ENCODE data around the gene B3GALNT1.

B3GALNT1 gene

GRCh38 chr3:161081633-161082032 is 23.5 kb downstream of the B3GALNT1 start:
- Histone ChIP-seq H3K4me1 (peaks cover 0 to 30% (median 7%) of the 10 kb centered on the region in 4 donors), H3K27me3 (no peaks in the 10 kb centered on the region), H3K9me3 (no peaks in the 10 kb centered on the region), H3K36me3 (peaks cover 0 to 15% (median 14%) of the 10 kb centered on the region in 3 donors), H3K4me3 (no peak overlapping the region), H3K27ac (no peak overlapping the region)
- intact Hi-C loops (cut with DNase I; ENCODE audit: low total_unique reads): no loop called here
- no peak for TF ChIP-seq CTCF (IDR thresholded peaks at IDR 0.05)
- no peak for DNase-seq

- H3K9me3 ChIP-seq: no peaks in the 10 kb centered on the region
- TF ChIP-seq CTCF (IDR thresholded peaks at IDR 0.05): no peak
- H3K36me3 ChIP-seq: no peaks in the 10 kb centered on the region
- peaks cover 0 to 52% (median 28%) of the 10 kb centered on the region in 4 donors for H3K4me1 ChIP-seq
- intact Hi-C loops (cut with DNase I; ENCODE audit: low total_unique reads): no loop called here
- no peaks in the 10 kb centered on the region for H3K27me3 ChIP-seq
- DNase-seq: no peak
- H3K27ac ChIP-seq: no peak overlapping the region
- no peak overlapping the region for H3K4me3 ChIP-seq
These were observed 32.0 kb downstream of the B3GALNT1 start for GRCh38 chr3:161073181-161073580.

- intact Hi-C loops (cut with DNase I; ENCODE audit: low total_unique reads): no loop called here
- Histone ChIP-seq H3K27me3 (no peaks in the 10 kb centered on the region), H3K4me1 (peaks cover 0 to 49% (median 26%) of the 10 kb centered on the region in 4 donors), H3K36me3 (no peaks in the 10 kb centered on the region), H3K4me3 (no peak overlapping the region), H3K9me3 (no peaks in the 10 kb centered on the region), H3K27ac (no peak overlapping the region)
- no peak for DNase-seq
- TF ChIP-seq CTCF (IDR thresholded peaks at IDR 0.05): no peak
These were observed 32.4 kb downstream of the B3GALNT1 start for GRCh38 chr3:161072751-161073150.

- H3K9me3 ChIP-seq: no peaks in the 10 kb centered on the region
- H3K4me1 ChIP-seq: peaks cover 0 to 48% (median 26%) of the 10 kb centered on the region in 4 donors
- intact Hi-C loops (cut with DNase I; ENCODE audit: low total_unique reads): no loop called here
- TF ChIP-seq CTCF (IDR thresholded peaks at IDR 0.05): no peak
- no peak for DNase-seq
- H3K36me3 ChIP-seq: no peaks in the 10 kb centered on the region
- H3K27me3 ChIP-seq: no peaks in the 10 kb centered on the region
- no peak overlapping the region for H3K27ac ChIP-seq
- no peak overlapping the region for H3K4me3 ChIP-seq
These were observed 32.9 kb downstream of the B3GALNT1 start for GRCh38 chr3:161072211-161072621.

GRCh38 chr3:161070980-161071663 is 34.0 kb downstream of the B3GALNT1 start:
- H3K27ac ChIP-seq: peak overlapping the region in 1 of 2 donors; percentile 50
- peaks cover 0 to 43% (median 26%) of the 10 kb centered on the region in 4 donors for H3K4me1 ChIP-seq
- DNase-seq: no peak
- H3K36me3 ChIP-seq: no peaks in the 10 kb centered on the region
- TF ChIP-seq CTCF (IDR thresholded peaks at IDR 0.05): no peak
- H3K4me3 ChIP-seq: no peak overlapping the region
- H3K27me3 ChIP-seq: no peaks in the 10 kb centered on the region
- intact Hi-C loops (cut with DNase I; ENCODE audit: low total_unique reads): no loop called here
- H3K9me3 ChIP-seq: no peaks in the 10 kb centered on the region
